Heart right ventricle (tissue), 16 donors: ENCODE data around the gene SPATA31C2. TPM values are rescaled to one million over a fixed set of nuclear protein-coding genes. Genes with fewer than 3 reads are reported as not detected.
"Not testable (repeated sequence)": the region's sequence is repeated elsewhere in the genome, so short reads cannot be mapped to it uniquely, and the experiment has no call there.

Source experiments
- ATAC-seq, 8 donors: fragments of 200-7000 bp; cut with Tn5 transposase; one replicate each; pipeline ENCODE4 v1.9.1; 2020; ENCODE audit warnings: mild to moderate bottlenecking in 8 of 8, moderate library complexity in 8 of 8, moderate number of reproducible peaks in 1 of 8
- DNase-seq, 2 donors: peaks; one replicate each; pipeline ENCODE4 v3.0.0-alpha.2; 2020
- H3K27ac ChIP-seq, 10 donors: fragments of 200-600 bp; sonication (generic) in 2 of 10; one replicate each; pipeline versions ENCODE4 v1.5.0 to v1.8.0; 2020 to 2022; ENCODE audit warnings: mild to moderate bottlenecking in 3 of 10
- H3K27me3 ChIP-seq, 7 donors: fragments of 200-600 bp; one replicate each; pipeline ENCODE4 v1.8.0; 2021 to 2022; ENCODE audit warnings: mild to moderate bottlenecking in 2 of 7
- H3K36me3 ChIP-seq, 9 donors: fragments of 200-600 bp; sonication (generic) in 1 of 9; one replicate each; pipeline versions ENCODE4 v1.5.0 to v1.8.0; 2020 to 2022; ENCODE audit warnings: mild to moderate bottlenecking in 2 of 9
- H3K4me1 ChIP-seq, 9 donors: fragments of 200-600 bp; sonication (generic) in 1 of 9; one replicate each; pipeline versions ENCODE4 v1.5.0 to v1.8.0; 2020 to 2022; ENCODE audit warnings: mild to moderate bottlenecking in 4 of 9
- H3K4me3 ChIP-seq, 10 donors: fragments of 200-600 bp; sonication (generic) in 2 of 10; one replicate each; pipeline versions ENCODE4 v1.5.0 to v1.8.0; 2020 to 2022; ENCODE audit warnings: mild to moderate bottlenecking in 7 of 10, moderate library complexity in 2 of 10
- H3K9me3 ChIP-seq, 11 donors: fragments of 200-600 bp in 10 of 11; sonication (generic) in 2 of 11; one replicate each; pipeline versions ENCODE4 v1.5.0 to v1.8.0; 2013 to 2022; ENCODE audit warnings: mild to moderate bottlenecking in 2 of 11, control low read depth in 1 of 11, moderate library complexity in 1 of 11
- WGBS, 2 donors: extraction: QIAGEN DNeasy Blood & Tissue Kit; methylation state at CpG; one replicate each; pipeline ENCODE4 v1.1.7; 2013; ENCODE audit warnings: inconsistent platforms in 1 of 2; 5-methylcytosine and 5-hydroxymethylcytosine counted together
- intact Hi-C, 10 donors: fragments of 100-400 bp; cut with DNase I; formaldehyde crosslinking; loops; one replicate each; pipeline versions ENCODE4 v1.11.1 to v1.14.2; 2022
- polyA plus RNA-seq, 2 donors: library from polyadenylated mRNA; stranded (reverse); fragments of 200-250 nt; gene quantifications; one replicate each; pipeline ENCODE4 v1.2.3, GENCODE V29; 2013
- total RNA-seq, 10 donors: library from RNA; stranded (reverse); fragmentation: NEBNext Ultra II Directional in 3 of 10; extraction: Animal tissue kit (Norgen Biotek cat#: 25700) in 3 of 10; gene quantifications; one replicate each; pipeline versions ENCODE4 v1.2.1 to v1.2.4, GENCODE V29; 2021 to 2023
- TF ChIP-seq, protein P1 (sequence below), 9 donors: fragments of 200-600 bp; sonication (generic) in 2 of 9; IDR thresholded peaks; one replicate each; pipeline versions ENCODE4 v1.5.0 to v1.8.0; 2021 to 2022; ENCODE audit warnings: antibody characterized with exemption in 9 of 9, mild to moderate bottlenecking in 5 of 9, moderate library complexity in 1 of 9
- donor health status: Arrhythmogenic right ventricular cardiomyopathy.
- donor health status: ischemic (EF 13 %, LVEDD 7.1; RV severe dilation, severe dysfunction).
- donor health status: healthy with polysubstance abuse.
- donor health status: DM: no; HTN: yes; CAD: no.
- donor health status: DM: no; HTN: no; CAD: no.
- donor health status: ischemic (EF 25% LVEDD 6.9; RV normal size, moderate dysfunction).
- donor health status: ischemic (EF 25% LVEDD 5.7; RV mildly dilated, moderate dysfunction).
- donor health status: healthy.
- donor health status: DM: yes; HTN: yes; CAD: no.
- donor health status: Ischemic cardiomyopathy.
- donor health status: ischemic (EF 35%, LVEDD 5.7; RV mildly dilated, moderate dysfunction).
- donor health status: nonischemic (EF 11% LVEDD 7.7; RV severe dilation, severe dysfunction).
- donor health status: DM: yes; HTN: yes; CAD: no.
- donor health status: PGD.
- donor health status: ischemic (EF 29% LVEDD 5.4; RV normal size, mild dysfunction).
- donor health status: nonischemic (EF 23%, LVEDD 6.1; RV moderate dilation, normal function).

Gene SPATA31C2
- total and polyA plus RNA-seq, 12 donors = not detected

DNA sequence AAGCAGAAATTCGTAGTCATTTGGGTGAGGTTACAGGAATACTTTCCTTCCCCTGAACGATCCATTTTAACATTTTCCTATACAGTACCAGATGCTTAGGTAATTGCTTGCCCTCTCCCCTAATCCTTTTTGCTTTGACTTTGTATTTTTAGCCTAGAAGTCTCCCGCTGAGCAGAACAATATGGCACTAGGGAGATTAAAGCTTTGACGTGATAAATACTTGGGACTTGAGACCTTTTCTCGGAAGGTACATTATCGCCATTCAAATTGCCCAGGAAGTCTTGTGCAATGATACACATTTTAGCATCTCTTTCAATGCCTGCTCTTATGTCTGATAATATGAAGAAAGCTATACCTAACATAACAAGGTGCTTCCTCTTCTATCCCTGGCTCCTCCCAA is 22.9 kb upstream of the SPATA31C2 start:
- TF ChIP-seq, protein P1, sequence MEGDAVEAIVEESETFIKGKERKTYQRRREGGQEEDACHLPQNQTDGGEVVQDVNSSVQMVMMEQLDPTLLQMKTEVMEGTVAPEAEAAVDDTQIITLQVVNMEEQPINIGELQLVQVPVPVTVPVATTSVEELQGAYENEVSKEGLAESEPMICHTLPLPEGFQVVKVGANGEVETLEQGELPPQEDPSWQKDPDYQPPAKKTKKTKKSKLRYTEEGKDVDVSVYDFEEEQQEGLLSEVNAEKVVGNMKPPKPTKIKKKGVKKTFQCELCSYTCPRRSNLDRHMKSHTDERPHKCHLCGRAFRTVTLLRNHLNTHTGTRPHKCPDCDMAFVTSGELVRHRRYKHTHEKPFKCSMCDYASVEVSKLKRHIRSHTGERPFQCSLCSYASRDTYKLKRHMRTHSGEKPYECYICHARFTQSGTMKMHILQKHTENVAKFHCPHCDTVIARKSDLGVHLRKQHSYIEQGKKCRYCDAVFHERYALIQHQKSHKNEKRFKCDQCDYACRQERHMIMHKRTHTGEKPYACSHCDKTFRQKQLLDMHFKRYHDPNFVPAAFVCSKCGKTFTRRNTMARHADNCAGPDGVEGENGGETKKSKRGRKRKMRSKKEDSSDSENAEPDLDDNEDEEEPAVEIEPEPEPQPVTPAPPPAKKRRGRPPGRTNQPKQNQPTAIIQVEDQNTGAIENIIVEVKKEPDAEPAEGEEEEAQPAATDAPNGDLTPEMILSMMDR (IDR thresholded peaks at IDR 0.05) = no peak
- H3K27me3 ChIP-seq = peaks cover 0 to 16% (median 4%) of the 10 kb centered on the region in 7 donors
- no peaks in the 10 kb centered on the region for H3K4me1 ChIP-seq
- DNase-seq (no peak), ATAC-seq (no peak)
- peaks cover 0 to 6% (median 0%) of the 10 kb centered on the region in 11 donors for H3K9me3 ChIP-seq
- intact Hi-C loops = loop anchor here in 1 of 10 donors (1.0 kb wide), 1 partner anchor 20 kb away; no protein-coding TSS in a partner anchor
- no peak overlapping the region for H3K4me3 ChIP-seq
- no peaks in the 10 kb centered on the region for H3K36me3 ChIP-seq
- WGBS, 2 donors = 60 to 73% methylated on average over 6 of the region's 6 CpGs
- H3K27ac ChIP-seq = no peak overlapping the region

DNA sequence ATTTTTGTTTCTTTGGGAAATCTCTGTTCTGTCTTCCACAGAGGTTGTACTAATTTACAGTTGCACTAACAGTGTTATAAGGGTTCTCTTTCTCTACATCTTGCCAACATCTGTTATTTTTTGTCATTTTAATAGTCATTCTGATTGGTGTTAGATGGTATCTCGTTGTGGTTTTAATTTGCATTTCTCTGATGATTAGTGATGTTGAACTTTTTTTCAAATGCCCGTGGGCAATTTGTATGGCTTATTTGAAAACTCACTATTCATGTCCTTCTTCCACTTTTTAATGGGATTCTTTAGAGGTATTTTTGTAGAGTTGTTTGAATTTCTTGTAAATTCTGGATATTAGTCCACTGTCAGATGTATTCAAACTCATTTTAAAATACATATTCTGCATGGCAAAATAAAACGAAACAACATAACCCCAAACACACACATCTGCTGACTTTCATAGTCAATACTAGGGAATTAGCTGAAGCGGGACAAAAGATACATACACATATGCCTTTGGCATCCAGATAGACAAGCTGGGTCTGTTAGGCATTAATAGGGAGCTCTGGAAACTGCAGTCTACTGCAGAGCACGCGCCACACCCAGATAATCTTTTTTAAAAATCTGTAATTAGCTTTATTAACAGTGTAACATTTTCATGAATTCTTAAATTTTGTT is 5.8 kb upstream of the SPATA31C2 start:
- Histone ChIP-seq H3K9me3 (no peaks in the 10 kb centered on the region), H3K27me3 (peaks cover 0 to 16% (median 4%) of the 10 kb centered on the region in 7 donors), H3K36me3 (no peaks in the 10 kb centered on the region), H3K4me3 (no peak overlapping the region), H3K27ac (no peak overlapping the region), H3K4me1 (no peaks in the 10 kb centered on the region)
- intact Hi-C loops = no loop called here
- 87 to 89% methylated on average over 6 of the region's 6 CpGs for WGBS, 2 donors
- ATAC-seq (no peak), DNase-seq (no peak)
- TF ChIP-seq, protein P1 (IDR thresholded peaks at IDR 0.05) = no peak

DNA sequence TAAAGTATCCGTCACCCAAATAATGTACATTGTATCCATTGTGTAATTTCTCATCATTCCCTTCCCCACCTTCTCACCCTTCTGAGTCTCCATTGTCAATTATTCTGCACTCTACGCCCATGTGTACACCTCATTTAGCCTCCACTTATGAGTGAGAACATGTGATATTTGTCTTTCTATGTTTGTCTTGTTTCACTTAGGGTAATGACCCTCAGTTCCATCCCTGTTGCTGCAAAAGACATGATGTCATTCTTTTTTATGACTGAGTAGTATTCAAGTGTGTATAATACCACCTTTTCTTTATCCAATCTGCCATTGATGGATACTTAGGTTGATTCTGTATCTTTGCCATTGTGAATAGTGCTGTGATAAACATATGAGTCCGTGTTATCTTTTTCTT is 4.9 kb upstream of the SPATA31C2 start:
- H3K4me3 ChIP-seq = no peak overlapping the region
- H3K27ac ChIP-seq = no peak overlapping the region
- TF ChIP-seq, protein P1 (IDR thresholded peaks at IDR 0.05) = no peak
- H3K27me3 ChIP-seq = peaks cover 0 to 14% (median 4%) of the 10 kb centered on the region in 7 donors
- DNase-seq (no peak), ATAC-seq (no peak)
- H3K4me1 ChIP-seq = no peaks in the 10 kb centered on the region
- no peaks in the 10 kb centered on the region for H3K9me3 ChIP-seq
- intact Hi-C loops = no loop called here
- no peaks in the 10 kb centered on the region for H3K36me3 ChIP-seq
- WGBS, 2 donors = 85 to 89% methylated on average over 3 of the region's 3 CpGs

DNA sequence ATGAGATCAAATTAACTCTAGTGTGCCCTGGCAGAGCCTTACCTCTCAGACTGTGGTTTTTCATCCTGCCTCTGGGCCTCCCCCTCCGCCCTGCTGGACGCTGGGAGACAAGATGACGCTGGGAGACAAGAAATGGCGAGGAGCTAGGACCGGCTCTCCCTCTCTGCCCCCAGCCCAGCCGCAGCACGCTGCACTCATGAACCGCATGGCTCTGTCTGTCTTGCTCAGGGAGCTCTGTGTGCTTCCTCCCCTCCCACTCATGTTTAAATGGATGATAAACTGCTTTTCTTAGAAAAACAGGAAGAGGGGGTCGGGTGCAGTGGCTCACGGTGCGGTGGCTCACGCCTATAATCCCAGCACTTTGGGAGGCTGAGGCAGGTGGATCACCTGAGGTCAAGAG is 4.7 kb downstream of the SPATA31C2 start:
- H3K27me3 ChIP-seq, ATAC-seq, DNase-seq, intact Hi-C loops, H3K4me3 ChIP-seq, H3K36me3 ChIP-seq, H3K27ac ChIP-seq, H3K9me3 ChIP-seq, H3K4me1 ChIP-seq: not testable (repeated sequence)
- 29 to 48% methylated on average over 12 of the region's 12 CpGs for WGBS, 2 donors

DNA sequence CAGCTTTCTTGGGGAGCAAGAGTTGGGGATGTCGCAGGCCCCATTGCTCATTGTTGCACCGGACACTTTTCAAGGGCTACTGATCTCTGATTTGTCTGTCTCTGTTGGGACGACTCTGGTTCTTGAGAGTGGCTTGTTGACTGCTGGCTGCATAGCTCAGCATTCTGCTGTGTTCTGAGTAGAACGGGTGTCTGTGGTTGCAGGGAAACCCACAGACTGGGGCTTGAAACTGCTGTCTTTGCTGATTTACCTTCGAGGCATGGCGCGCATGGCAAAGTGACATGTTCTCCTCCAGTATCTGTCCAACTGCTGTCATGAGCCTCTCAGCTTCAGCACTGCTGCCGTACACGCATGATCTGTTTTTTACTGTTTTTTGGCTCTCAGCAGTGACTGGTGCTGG is 8.7 kb downstream of the SPATA31C2 start:
- ATAC-seq, H3K9me3 ChIP-seq, intact Hi-C loops, H3K4me3 ChIP-seq, DNase-seq, H3K27me3 ChIP-seq, H3K27ac ChIP-seq, H3K4me1 ChIP-seq, H3K36me3 ChIP-seq: not testable (repeated sequence)
- WGBS, 2 donors = 76 to 79% methylated on average over 9 of the region's 9 CpGs

DNA sequence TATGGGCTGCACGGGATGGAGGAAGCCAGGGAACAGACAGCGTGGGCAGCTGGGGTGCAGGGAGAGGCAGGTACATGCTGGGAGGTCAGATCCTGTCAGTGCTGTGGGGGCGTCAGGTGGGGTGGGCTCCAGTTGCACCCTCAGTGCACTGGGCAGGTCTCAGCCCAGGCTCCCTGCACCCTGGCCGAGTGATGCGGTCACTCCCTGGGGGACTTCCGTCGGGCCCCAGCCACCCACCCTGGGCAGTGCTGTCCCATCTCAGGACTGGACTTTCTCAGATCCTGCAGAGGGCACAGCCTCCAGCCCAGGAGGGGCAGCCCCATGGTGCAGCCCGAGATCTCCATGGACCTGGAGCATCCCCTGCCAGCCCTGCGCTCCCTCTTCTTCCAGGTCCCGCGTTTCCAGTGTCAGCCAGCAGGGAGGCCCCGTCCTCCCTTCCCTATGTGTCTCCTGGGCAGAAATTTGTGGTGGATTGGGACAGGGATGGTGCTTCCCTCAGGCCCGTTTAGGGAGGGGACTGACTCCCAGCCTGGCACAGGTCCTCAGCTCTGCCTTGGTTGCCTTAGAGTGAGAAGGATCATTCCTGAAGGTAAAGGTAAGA is 10.5 kb downstream of the SPATA31C2 start:
- H3K27ac ChIP-seq, H3K4me1 ChIP-seq, intact Hi-C loops, DNase-seq, H3K4me3 ChIP-seq, H3K36me3 ChIP-seq, H3K27me3 ChIP-seq, H3K9me3 ChIP-seq, ATAC-seq: not testable (repeated sequence)
- 93 to 95% methylated on average over 12 of the region's 13 CpGs for WGBS, 2 donors

DNA sequence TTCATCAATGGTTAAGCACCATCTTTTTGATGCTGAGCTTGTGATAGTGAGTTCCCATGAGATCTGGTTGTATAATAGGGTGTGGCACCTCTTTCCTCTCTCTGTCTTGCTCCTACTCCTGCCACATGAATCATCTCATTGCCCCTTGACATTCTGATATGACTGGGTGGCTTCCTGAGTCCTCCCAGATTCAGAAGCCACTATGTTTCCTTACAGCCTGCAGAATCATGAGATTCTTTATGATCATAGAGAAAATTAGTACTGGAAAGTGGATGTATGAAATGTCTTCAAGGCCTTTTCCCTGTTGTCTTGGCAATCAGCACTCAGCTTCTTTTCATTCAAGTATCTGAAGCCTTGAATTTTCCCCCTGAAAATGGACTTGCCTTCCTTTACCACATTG is 14.9 kb downstream of the SPATA31C2 start:
- H3K9me3 ChIP-seq, H3K27ac ChIP-seq, DNase-seq, ATAC-seq, H3K4me3 ChIP-seq, H3K4me1 ChIP-seq, H3K27me3 ChIP-seq, intact Hi-C loops, H3K36me3 ChIP-seq: not testable (repeated sequence)

DNA sequence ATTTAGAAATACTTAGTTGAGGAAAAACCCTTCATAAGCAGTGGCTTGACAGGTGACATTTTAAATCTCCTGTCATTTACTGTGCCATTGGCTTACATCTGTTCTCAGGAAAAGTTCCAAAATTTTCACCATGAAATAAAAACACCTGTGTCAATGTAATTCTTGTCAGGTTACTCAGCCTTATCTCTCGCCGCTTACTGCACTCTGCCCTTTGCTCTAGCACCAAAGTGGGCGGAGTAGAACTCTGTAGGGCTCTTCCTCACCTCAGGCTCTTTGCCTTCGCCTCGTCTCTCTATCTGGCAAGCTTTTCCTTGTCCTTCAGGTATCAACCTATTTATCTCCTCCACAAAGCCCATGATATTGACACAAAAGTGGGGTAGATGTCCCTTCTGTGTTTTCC is 20.2 kb downstream of the SPATA31C2 start:
- intact Hi-C loops, H3K27ac ChIP-seq, DNase-seq, H3K9me3 ChIP-seq, H3K27me3 ChIP-seq, H3K4me1 ChIP-seq, H3K4me3 ChIP-seq, ATAC-seq, H3K36me3 ChIP-seq: not testable (repeated sequence)
- 70 to 75% methylated on average over 5 of the region's 5 CpGs for WGBS, 2 donors
